Liver (tissue), 9 donors: Measurements from ENCODE around the gene CSF2RB. TPM values are rescaled to one million over a fixed set of nuclear protein-coding genes. Genes with fewer than 3 reads are reported as not detected.

Experiments
- DNase-seq: peaks from one replicate; pipeline ENCODE4 v3.0.0-alpha.2; 2017; ENCODE audit warnings: low spot score
- H3K27ac ChIP-seq, 2 donors: one replicate each; pipeline ENCODE4 v1.7.0; 2013; ENCODE audit warnings: inconsistent platforms in 2 of 2, low read length in 2 of 2, control low read depth in 1 of 2, low read depth in 1 of 2, mild to moderate bottlenecking in 1 of 2
- H3K27me3 ChIP-seq, 4 donors: one replicate each; pipeline versions ENCODE4 v1.6.1 to v1.7.0; 2013; ENCODE audit warnings: low read length in 3 of 4, inconsistent platforms in 1 of 4, mild to moderate bottlenecking in 1 of 4, moderate library complexity in 1 of 4; ENCODE audit not compliant: control insufficient read depth in 4 of 4, insufficient read depth in 4 of 4
- H3K36me3 ChIP-seq, 4 donors: one replicate each; pipeline versions ENCODE4 v1.6.1 to v1.7.0; 2013; ENCODE audit warnings: low read length in 3 of 4, mild to moderate bottlenecking in 3 of 4, low read depth in 1 of 4, moderate library complexity in 1 of 4; ENCODE audit not compliant: control insufficient read depth in 4 of 4, insufficient read depth in 3 of 4
- H3K4me1 ChIP-seq, 4 donors: one replicate each; pipeline versions ENCODE4 v1.6.1 to v1.7.0; 2013; ENCODE audit warnings: low read length in 3 of 4, mild to moderate bottlenecking in 3 of 4, moderate library complexity in 1 of 4; ENCODE audit not compliant: control insufficient read depth in 4 of 4, insufficient read depth in 4 of 4
- H3K4me3 ChIP-seq, 3 donors: one replicate each; pipeline versions ENCODE4 v1.6.1 to v1.7.0; 2013; ENCODE audit warnings: low read length in 3 of 3, control low read depth in 1 of 3, low read depth in 1 of 3, mild to moderate bottlenecking in 1 of 3
- H3K9ac ChIP-seq, 2 donors: one replicate each; pipeline ENCODE4 v1.7.0; 2013; ENCODE audit warnings: low read length in 2 of 2, mild to moderate bottlenecking in 2 of 2, moderate library complexity in 2 of 2, control low read depth in 1 of 2, low read depth in 1 of 2
- H3K9me3 ChIP-seq, 4 donors: one replicate each; pipeline versions ENCODE4 v1.6.1 to v1.7.0; 2013; ENCODE audit warnings: low read length in 3 of 4; ENCODE audit not compliant: control insufficient read depth in 4 of 4
- CTCF ChIP-seq: fragments of 150-350 bp; IDR thresholded peaks from 2 replicates; pipeline ENCODE4 v1.5.1; 2017; ENCODE audit warnings: improper control_type of control experiment, low read depth, low read length; ENCODE audit not compliant: missing input control
- EGR1 ChIP-seq, 2 donors: IDR thresholded peaks; 2 replicates each; pipeline ENCODE4 v1.6.1; 2016 to 2018; ENCODE audit warnings: antibody characterized with exemption in 2 of 2, low read depth in 2 of 2
- FOXA1 ChIP-seq: IDR thresholded peaks from 2 replicates; pipeline ENCODE4 v1.6.1; 2016; ENCODE audit warnings: antibody characterized with exemption
- FOXA2 ChIP-seq: IDR thresholded peaks from 2 replicates; pipeline ENCODE4 v1.6.1; 2016; ENCODE audit warnings: antibody characterized with exemption
- GABPA ChIP-seq, 2 donors: IDR thresholded peaks in 1 of 2; conservative IDR thresholded peaks in 1 of 2; 2 replicates each; pipeline ENCODE4 v1.6.1; 2016; ENCODE audit warnings: antibody characterized with exemption in 2 of 2, mild to moderate bottlenecking in 1 of 2, moderate library complexity in 1 of 2
- HNF4A ChIP-seq, 2 donors: conservative IDR thresholded peaks; 2 replicates each; pipeline ENCODE4 v1.6.1; 2016; ENCODE audit warnings: antibody characterized with exemption in 2 of 2, mild to moderate bottlenecking in 2 of 2
- HNF4G ChIP-seq: IDR thresholded peaks from 2 replicates; pipeline ENCODE4 v1.6.1; 2016; ENCODE audit warnings: antibody characterized with exemption
- JUND ChIP-seq, 2 donors: IDR thresholded peaks; 2 replicates each; pipeline ENCODE4 v1.6.1; 2016; ENCODE audit warnings: antibody characterized with exemption in 2 of 2
- MAX ChIP-seq: IDR thresholded peaks from 2 replicates; pipeline ENCODE4 v1.6.1; 2016; ENCODE audit warnings: antibody characterized with exemption
- NR2F2 ChIP-seq: IDR thresholded peaks from 2 replicates; pipeline ENCODE4 v1.6.1; 2016; ENCODE audit warnings: antibody characterized with exemption
- RAD21 ChIP-seq, 2 donors: IDR thresholded peaks; 2 replicates each; pipeline ENCODE4 v1.6.1; 2016; ENCODE audit warnings: antibody characterized with exemption in 2 of 2, mild to moderate bottlenecking in 2 of 2
- REST ChIP-seq: IDR thresholded peaks from 2 replicates; pipeline ENCODE4 v1.6.1; 2016; ENCODE audit warnings: antibody characterized with exemption, mild to moderate bottlenecking
- RXRA ChIP-seq, 2 donors: IDR thresholded peaks; 2 replicates each; pipeline ENCODE4 v1.6.1; 2017 to 2018; ENCODE audit warnings: antibody characterized with exemption in 2 of 2, mild to moderate bottlenecking in 1 of 2
- SP1 ChIP-seq: IDR thresholded peaks from 2 replicates; pipeline ENCODE4 v1.6.1; 2018; ENCODE audit warnings: antibody characterized with exemption, mild to moderate bottlenecking
- TAF1 ChIP-seq: conservative IDR thresholded peaks from 2 replicates; pipeline ENCODE4 v1.6.1; 2016; ENCODE audit warnings: antibody characterized with exemption, mild to moderate bottlenecking
- YY1 ChIP-seq: IDR thresholded peaks from 2 replicates; pipeline ENCODE4 v1.6.1; 2016; ENCODE audit warnings: antibody characterized with exemption, mild to moderate bottlenecking
- ZBTB33 ChIP-seq: IDR thresholded peaks from 2 replicates; pipeline ENCODE4 v1.6.1; 2016; ENCODE audit warnings: antibody characterized with exemption
- WGBS: extraction: QIAGEN DNeasy Blood & Tissue Kit; methylation state at CpG from one replicate; pipeline ENCODE4 v1.1.7; 2013; 5-methylcytosine and 5-hydroxymethylcytosine counted together
- polyA plus RNA-seq, 2 donors: library from polyadenylated mRNA; stranded (reverse) in 1 of 2; unstranded in 1 of 2; fragments of 200-250 nt in 1 of 2; fragments of >200 nt in 1 of 2; fragmentation: Nextera tagmentation in 1 of 2; extraction: Ambion mirVana in 1 of 2; gene quantifications; one replicate each; pipeline versions ENCODE4 v1.2.1 to v1.2.3, GENCODE V29; 2013 to 2015
- total RNA-seq, 2 donors: library from RNA; depleted of rRNA; stranded (reverse); fragments of >200 nt; gene quantifications; one replicate each; pipeline ENCODE4 v1.2.3, GENCODE V29; 2014
- TF ChIP-seq, protein P1 (sequence below): IDR thresholded peaks from 2 replicates; pipeline ENCODE4 v1.6.1; 2016; ENCODE audit warnings: antibody characterized with exemption
- donor health status: healthy.
- donor health status: healthy.
- donor health status: healthy.
- donor health status: healthy.
- donor health status: healthy.

CSF2RB gene
- total and polyA plus RNA-seq, 4 donors = 0.72 to 10.5 (median 2.3) TPM

DNA sequence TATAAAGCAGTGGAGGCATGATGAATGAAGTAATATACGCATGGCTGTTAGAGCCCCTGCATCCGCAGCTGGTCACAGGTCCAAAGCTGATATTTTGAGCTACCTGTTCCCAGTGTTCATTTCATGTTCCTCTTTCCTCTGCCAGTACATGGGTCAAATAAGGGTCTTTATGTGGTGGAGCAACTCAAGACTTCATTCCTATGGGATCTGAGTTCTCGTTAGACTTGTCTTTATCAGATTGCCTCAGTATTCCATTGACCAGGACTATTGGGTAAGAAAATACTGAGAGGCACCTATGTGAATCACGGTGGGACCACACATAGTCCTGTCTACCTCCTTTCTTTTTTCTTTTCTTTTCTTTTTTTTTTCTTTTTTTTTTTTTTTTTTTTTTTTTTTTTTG, 27.4 kb upstream of the CSF2RB start:
- Histone ChIP-seq H3K36me3 (no peaks in the 10 kb centered on the region), H3K9ac (no peak overlapping the region), H3K27me3 (no peaks in the 10 kb centered on the region), H3K9me3 (no peaks in the 10 kb centered on the region), H3K4me1 (no peaks in the 10 kb centered on the region), H3K27ac (no peak overlapping the region), H3K4me3 (no peak overlapping the region)
- DNase-seq = no peak
- 83% methylated on average over 4 of the region's 4 CpGs for WGBS
- no peak for TF ChIP-seq FOXA2
- TF ChIP-seq EGR1 (IDR thresholded peaks at IDR 0.05; ENCODE audit: low read depth in 2 of 2) = no peak
- no peak for TF ChIP-seq RAD21 (IDR thresholded peaks at IDR 0.05)
- TF ChIP-seq SP1 = no peak
- TF ChIP-seq JUND (IDR thresholded peaks at IDR 0.05) = no peak
- TF ChIP-seq HNF4A (conservative IDR thresholded peaks at IDR 0.05) = no peak
- TF ChIP-seq YY1 = no peak
- TF ChIP-seq RXRA (IDR thresholded peaks at IDR 0.05) = no peak
- TF ChIP-seq NR2F2 = no peak
- TF ChIP-seq REST = no peak
- TF ChIP-seq MAX = no peak
- TF ChIP-seq FOXA1 = no peak
- TF ChIP-seq, protein P1, sequence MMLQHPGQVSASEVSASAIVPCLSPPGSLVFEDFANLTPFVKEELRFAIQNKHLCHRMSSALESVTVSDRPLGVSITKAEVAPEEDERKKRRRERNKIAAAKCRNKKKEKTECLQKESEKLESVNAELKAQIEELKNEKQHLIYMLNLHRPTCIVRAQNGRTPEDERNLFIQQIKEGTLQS = no peak
- TF ChIP-seq GABPA (IDR thresholded peaks at IDR 0.05 in 1 of 2, conservative IDR thresholded peaks at IDR 0.05 in 1 of 2) = no peak
- TF ChIP-seq TAF1 = no peak
- TF ChIP-seq HNF4G = no peak
- no peak for TF ChIP-seq ZBTB33
- TF ChIP-seq CTCF = no peak

DNA sequence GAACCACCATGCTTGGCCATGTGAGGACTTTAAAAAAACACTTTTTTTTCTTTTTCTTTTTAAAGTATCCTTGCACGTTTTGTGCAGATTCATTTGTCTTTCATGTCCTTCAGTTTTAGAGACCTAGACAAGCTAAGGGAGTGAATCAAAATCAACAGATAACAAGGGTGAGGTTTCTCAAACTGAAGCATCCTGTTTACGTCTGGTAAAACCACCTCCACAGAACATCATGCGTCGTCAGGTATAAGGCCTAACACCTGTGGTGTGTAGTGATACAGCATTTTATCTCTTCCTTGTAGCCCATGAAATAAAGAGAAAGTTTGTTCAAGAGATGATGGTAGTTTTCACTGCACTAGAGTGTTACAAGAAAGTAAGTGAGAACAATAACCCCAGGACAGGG, 26.3 kb upstream of the CSF2RB start:
- no peak overlapping the region for H3K27ac ChIP-seq
- WGBS = 80% methylated on average over 4 of the region's 4 CpGs
- H3K9me3 ChIP-seq = no peaks in the 10 kb centered on the region
- H3K27me3 ChIP-seq = no peaks in the 10 kb centered on the region
- no peak overlapping the region for H3K9ac ChIP-seq
- H3K4me1 ChIP-seq = no peaks in the 10 kb centered on the region
- no peaks in the 10 kb centered on the region for H3K36me3 ChIP-seq
- no peak for DNase-seq
- H3K4me3 ChIP-seq = no peak overlapping the region
- TF ChIP-seq HNF4A (conservative IDR thresholded peaks at IDR 0.05) (no peak), TAF1 (no peak), FOXA1 (no peak), YY1 (no peak), JUND (IDR thresholded peaks at IDR 0.05) (no peak), RAD21 (IDR thresholded peaks at IDR 0.05) (no peak), CTCF (no peak), SP1 (no peak), ZBTB33 (no peak)
